GM18511 (cell line): ENCODE measurements around the gene SLAMF1.
"Not testable (repeated sequence)": the region's sequence is repeated elsewhere in the genome, so short reads cannot be mapped to it uniquely, and the experiment has no call there.

ENCODE experiments used
- ATAC-seq: cut with Tn5 transposase; IDR thresholded peaks from one replicate; pipeline ENCODE4 v1.9.1; 2021; ENCODE audit warnings: mild to moderate bottlenecking, moderate library complexity; ENCODE audit not compliant: unreplicated experiment

The SLAMF1 gene

DNA sequence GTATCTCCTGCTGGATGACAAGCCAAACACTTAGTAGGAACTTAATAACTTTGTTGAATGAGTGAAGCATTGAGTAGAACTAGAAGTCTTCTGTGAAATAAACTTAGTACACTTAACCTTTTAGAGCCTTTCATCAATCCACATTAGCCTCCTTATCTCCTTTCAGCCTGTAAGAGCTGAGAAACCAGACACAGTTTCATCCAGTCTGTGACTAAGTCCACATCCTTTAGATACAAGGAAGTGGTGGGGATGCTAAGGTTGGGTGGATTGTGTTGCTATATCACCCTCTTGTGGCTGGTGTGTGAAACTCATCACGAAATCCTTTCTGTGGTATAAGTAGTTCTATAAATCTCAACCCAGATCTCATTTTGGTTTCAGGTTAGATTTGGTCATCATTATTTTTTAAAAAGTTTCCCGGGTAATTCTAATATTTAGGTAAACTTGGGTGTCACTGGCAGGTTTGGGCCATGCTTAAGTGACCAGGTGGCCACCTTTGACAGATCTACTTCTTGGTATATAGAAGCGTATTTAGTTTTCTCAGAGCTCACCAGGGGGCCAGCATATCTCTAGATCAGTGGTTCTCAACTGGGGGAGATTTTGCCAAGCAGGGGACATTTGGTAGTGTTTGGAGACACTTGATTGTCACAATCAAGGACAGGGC, 39.7 kb downstream of the SLAMF1 start:
- ATAC-seq: peak; percentile 70

DNA sequence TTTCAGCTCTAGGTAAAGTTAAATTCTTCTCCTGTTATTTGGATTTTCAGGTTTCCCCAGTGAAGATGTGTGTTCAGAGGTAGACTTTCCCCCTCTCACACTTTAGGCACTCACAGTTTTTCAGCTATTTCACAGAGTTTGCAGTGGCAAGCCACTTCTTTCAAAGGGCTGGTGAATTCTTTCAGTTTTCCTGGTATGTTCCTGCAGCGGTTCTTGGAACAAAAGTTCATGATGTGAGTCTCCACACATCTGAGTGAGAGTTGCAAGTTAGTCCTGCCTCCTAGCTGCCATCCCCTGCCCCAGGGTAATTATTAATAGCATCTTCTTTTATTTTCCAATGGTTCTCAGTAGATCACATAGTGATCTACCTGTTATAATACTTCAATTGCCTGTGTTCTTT, 40.2 kb downstream of the SLAMF1 start:
- ATAC-seq: no peak

DNA sequence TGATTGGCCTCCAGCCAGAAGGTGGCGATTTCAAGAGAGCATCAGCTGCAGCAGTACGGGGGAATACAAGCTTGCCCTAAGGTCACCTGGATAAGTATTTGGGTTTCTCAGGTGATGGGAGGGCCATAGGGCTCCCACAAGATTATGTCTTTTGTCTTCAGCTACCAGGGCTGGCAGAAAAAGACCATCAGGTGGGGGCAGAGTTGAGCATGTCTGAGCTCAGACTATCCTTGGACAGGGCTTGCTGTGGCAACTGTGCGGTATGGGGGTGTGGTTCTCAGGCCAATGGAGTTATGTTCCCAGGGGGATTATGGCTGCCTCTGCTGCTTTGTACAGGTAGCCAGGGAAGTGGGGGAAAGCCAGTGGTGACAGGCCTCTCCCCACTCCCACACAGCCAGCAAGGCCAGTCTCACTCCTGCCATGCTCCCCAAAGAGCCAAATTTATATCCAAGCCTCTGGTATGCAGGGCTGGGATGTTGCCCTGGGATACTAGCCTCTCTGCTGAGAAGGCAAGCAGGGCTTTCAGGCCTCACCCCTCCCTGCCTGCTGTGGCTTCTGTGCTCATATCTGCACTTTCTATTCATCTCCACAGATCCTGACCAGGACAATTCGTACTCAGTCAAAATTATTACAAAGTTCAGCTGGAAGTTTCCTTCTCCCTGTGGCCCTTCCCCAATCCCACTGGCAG, 40.9 kb downstream of the SLAMF1 start:
- no peak for ATAC-seq

GRCh38 chr1:160605205-160605604, 41.6 kb downstream of the SLAMF1 start:
- ATAC-seq: no peak

DNA sequence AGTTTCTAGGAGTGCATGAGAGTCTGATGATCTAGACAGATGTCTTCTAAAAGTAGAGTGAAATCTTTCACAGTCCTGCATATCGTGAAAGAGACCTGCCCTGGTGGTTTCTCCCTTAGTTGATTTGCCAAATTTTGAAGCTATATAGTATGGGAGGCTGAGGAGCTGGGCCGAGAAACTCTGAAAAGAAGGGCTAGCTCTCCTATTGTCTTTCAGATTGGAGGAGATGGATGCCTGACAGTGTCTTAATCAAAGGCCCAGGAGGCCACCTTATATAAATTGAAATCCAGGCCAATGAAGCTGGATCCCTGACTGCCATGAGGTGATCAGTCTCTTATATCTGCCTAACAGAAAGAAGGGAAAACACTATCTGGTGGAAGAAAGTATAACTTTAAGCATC, 49.1 kb downstream of the SLAMF1 start:
- ATAC-seq: no peak

- ATAC-seq: no peak
Measured at GRCh38 chr1:160597051-160597450, 49.8 kb downstream of the SLAMF1 start.

DNA sequence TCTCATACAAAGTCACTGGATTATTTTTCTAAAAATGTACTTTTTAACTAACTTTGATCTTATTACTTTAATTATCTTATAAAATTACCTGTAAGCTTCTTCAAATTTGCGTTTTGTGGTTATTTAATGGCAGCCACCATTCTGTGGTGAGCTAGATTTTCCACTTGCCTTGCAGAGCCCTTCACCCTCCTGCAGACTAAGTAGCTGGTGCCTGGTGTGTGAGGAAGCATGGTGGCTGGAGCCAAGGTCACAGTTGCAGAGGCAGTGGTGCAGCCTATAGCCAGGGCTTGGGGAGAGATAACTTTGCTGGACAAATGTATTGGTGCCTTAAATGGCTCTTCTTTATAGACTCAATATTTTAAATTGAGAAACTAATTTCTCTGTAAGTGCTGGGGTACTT, 56.4 kb downstream of the SLAMF1 start:
- ATAC-seq: no peak

DNA sequence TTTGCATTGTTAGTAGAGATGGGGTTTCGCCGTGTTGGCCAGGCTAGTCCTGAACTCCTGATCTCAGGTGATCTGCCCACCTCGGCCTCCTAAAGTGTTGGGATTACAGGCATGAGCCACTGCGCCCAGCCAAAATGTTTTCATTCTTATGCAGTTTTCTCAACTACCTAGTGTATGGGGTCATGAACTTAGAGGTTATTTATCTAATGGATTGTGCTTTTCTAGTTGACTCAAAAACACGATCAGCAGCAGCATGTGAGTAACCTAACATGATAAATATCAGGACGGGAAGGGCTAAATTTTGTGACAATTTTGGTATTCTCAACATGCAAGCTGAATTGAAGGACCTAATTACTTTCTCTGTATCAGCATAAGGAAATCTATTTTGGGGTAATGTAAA, 58.4 kb downstream of the SLAMF1 start:
- no peak for ATAC-seq

- ATAC-seq: no peak
Measured at GRCh38 chr1:160584784-160585183, 62.1 kb downstream of the SLAMF1 start.

GRCh38 chr1:160582976-160583375, 63.9 kb downstream of the SLAMF1 start:
- not testable (repeated sequence) for ATAC-seq

GRCh38 chr1:160581961-160582360, 64.9 kb downstream of the SLAMF1 start:
- ATAC-seq: no peak

GRCh38 chr1:160580221-160580812, 66.5 kb downstream of the SLAMF1 start:
- ATAC-seq: no peak

- ATAC-seq: peak; percentile 39
Measured at GRCh38 chr1:160579216-160579701, 67.6 kb downstream of the SLAMF1 start, which contains the start of gene CD84. Gene CD84, minus strand, starts transcription at chr1:160579496. Its CDS starts 59 bp downstream, at chr1:160579437.

DNA sequence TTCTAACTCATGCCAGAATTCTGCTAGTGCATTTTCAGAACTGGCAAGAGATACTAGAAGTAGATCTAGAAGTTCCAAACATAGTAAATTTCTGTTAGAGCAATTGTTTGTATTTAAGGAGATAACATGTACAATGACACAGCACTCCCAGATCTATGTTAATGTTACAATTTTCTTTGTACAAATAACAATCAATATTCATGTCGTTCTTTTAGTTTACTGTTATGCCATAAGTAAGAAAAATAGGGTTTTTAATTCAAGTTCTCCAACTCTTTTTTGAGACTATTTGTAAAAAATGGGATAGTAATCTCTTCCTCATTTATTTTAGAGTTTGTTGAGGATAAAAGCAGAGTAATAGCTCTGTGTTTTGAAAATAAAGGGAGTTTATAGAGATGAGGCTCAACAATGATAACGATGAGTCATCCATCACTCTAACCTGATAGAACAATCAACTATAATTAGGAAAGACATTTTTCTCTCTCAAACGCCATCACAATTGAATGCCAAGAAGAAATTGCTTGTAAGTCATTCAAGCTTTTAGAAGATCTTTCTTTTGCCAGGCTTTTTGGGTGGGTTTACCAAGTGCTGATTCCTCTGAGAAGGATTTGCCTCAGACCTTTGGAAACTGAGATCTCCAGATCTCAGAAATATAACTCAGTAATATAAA, 68.2 kb downstream of the SLAMF1 start:
- no peak for ATAC-seq

GRCh38 chr1:160578175-160578524, 68.7 kb downstream of the SLAMF1 start:
- no peak for ATAC-seq

DNA sequence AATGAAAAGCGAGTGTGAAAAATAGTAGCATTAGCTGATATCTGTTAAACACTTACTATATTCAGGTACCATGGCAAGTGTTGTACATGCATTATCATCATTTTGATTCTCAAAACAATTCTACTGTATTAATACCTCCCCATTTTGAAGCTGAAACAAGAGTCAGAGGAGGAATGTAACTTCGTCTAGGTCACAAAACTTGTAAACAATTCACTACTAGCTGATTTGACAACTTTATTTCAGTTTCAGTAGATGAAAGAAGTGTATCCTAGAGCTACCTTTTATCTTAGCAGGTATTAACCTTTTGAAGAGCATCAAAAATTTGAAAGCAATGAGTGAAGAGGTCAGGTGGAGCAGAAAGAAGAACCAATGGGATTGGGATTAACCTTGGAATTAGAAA, 69.2 kb downstream of the SLAMF1 start:
- ATAC-seq: no peak

- no peak for ATAC-seq
Measured at GRCh38 chr1:160576884-160577283, 70.0 kb downstream of the SLAMF1 start.

- no peak for ATAC-seq
Measured at GRCh38 chr1:160576390-160576789, 70.5 kb downstream of the SLAMF1 start.

- ATAC-seq: no peak
Measured at GRCh38 chr1:160575112-160575664, 71.7 kb downstream of the SLAMF1 start.

- ATAC-seq: no peak
Measured at GRCh38 chr1:160570840-160571239, 76.0 kb downstream of the SLAMF1 start.

GRCh38 chr1:160569806-160570205, 77.0 kb downstream of the SLAMF1 start:
- no peak for ATAC-seq
